Neuronal stem cell (in vitro differentiated cells): Measurements from ENCODE around the gene CIRBP.

Experiments used
- DNase-seq: peaks from one replicate; pipeline ENCODE4 v3.0.0-alpha.2; 2013; ENCODE audit warnings: low spot score
- H2AFZ ChIP-seq: one replicate; pipeline ENCODE4 v1.6.1; 2013; ENCODE audit warnings: mild to moderate bottlenecking, low read length, inconsistent platforms
- H2AK5ac ChIP-seq: 2 replicates; pipeline ENCODE4 v1.6.1; 2013; ENCODE audit warnings: low read depth, mild to moderate bottlenecking, inconsistent platforms, low read length, moderate library complexity, mixed read lengths
- H2BK120ac ChIP-seq: 2 replicates; pipeline ENCODE4 v1.6.1; 2013; ENCODE audit warnings: low read depth, mild to moderate bottlenecking, inconsistent platforms, low read length, moderate library complexity, mixed read lengths
- H2BK12ac ChIP-seq: one replicate; pipeline ENCODE4 v1.6.1; 2013; ENCODE audit warnings: low read length, inconsistent platforms
- H2BK15ac ChIP-seq: 2 replicates; pipeline ENCODE4 v1.6.1; 2013; ENCODE audit warnings: mild to moderate bottlenecking, low read length, inconsistent platforms, mixed read lengths
- H2BK5ac ChIP-seq: one replicate; pipeline ENCODE4 v1.6.1; 2013; ENCODE audit warnings: inconsistent platforms, mild to moderate bottlenecking, low read length, moderate library complexity
- H3K14ac ChIP-seq: one replicate; pipeline ENCODE4 v1.6.1; 2013; ENCODE audit warnings: low read length, inconsistent platforms
- H3K18ac ChIP-seq: 2 replicates; pipeline ENCODE4 v1.6.1; 2013; ENCODE audit warnings: low read length, inconsistent platforms
- H3K23ac ChIP-seq: 2 replicates; pipeline ENCODE4 v1.6.1; 2013; ENCODE audit warnings: low read depth, mild to moderate bottlenecking, mixed read lengths, low read length, inconsistent platforms; ENCODE audit not compliant: poor library complexity
- H3K27ac ChIP-seq: replicated peaks from 3 replicates; pipeline ENCODE4 v1.5.1; 2013; ENCODE audit warnings: low read length, inconsistent platforms
- H3K27me3 ChIP-seq, 3 experiments: 2 replicates each; pipeline ENCODE4 v1.6.1; 2013; ENCODE audit warnings: low read length in 3 of 3, mild to moderate bottlenecking in 2 of 3, inconsistent platforms in 1 of 3, low read depth in 1 of 3, mixed read lengths in 1 of 3, moderate library complexity in 1 of 3; ENCODE audit not compliant: control insufficient read depth in 3 of 3, insufficient read depth in 3 of 3
- H3K36me3 ChIP-seq, 2 donors: replicated peaks in 1 of 2; 2 replicates each; pipeline ENCODE4 v1.6.1; 2013; ENCODE audit warnings: low read length in 2 of 2; ENCODE audit not compliant: control insufficient read depth in 2 of 2, insufficient read depth in 2 of 2
- H3K4ac ChIP-seq: 2 replicates; pipeline ENCODE4 v1.6.1; 2013; ENCODE audit warnings: inconsistent platforms, mild to moderate bottlenecking, low read length, moderate library complexity
- H3K4me1 ChIP-seq, 2 donors: 1 replicate in 1 of 2; 2 replicates in 1 of 2; pipeline ENCODE4 v1.6.1; 2013; ENCODE audit warnings: low read length in 2 of 2, low read depth in 1 of 2; ENCODE audit not compliant: control insufficient read depth in 2 of 2, insufficient read depth in 1 of 2
- H3K4me2 ChIP-seq: one replicate; pipeline ENCODE4 v1.6.1; 2013; ENCODE audit warnings: mild to moderate bottlenecking, low read length, inconsistent platforms; ENCODE audit not compliant: insufficient read depth, poor library complexity, severe bottlenecking
- H3K4me3 ChIP-seq, 2 donors: 2 replicates each; pipeline ENCODE4 v1.5.1; 2013; ENCODE audit warnings: low read length in 2 of 2, mild to moderate bottlenecking in 2 of 2, inconsistent platforms in 1 of 2, moderate library complexity in 1 of 2
- H3K79me1 ChIP-seq: one replicate; pipeline ENCODE4 v1.6.1; 2013; ENCODE audit warnings: low read depth, mild to moderate bottlenecking, inconsistent platforms, low read length, moderate library complexity
- H3K9ac ChIP-seq: one replicate; pipeline ENCODE4 v1.6.1; 2013; ENCODE audit warnings: mild to moderate bottlenecking, low read depth, low read length, inconsistent platforms; ENCODE audit not compliant: poor library complexity
- H3K9me3 ChIP-seq, 2 donors: replicated peaks in 1 of 2; 2 replicates each; pipeline versions ENCODE3 to v1.6.1; 2013; ENCODE audit warnings: low read length in 2 of 2, mild to moderate bottlenecking in 2 of 2, inconsistent platforms in 1 of 2, low read depth in 1 of 2, mixed read lengths in 1 of 2, moderate library complexity in 1 of 2; ENCODE audit not compliant: control insufficient read depth in 2 of 2, insufficient read depth in 1 of 2
- H4K8ac ChIP-seq: one replicate; pipeline ENCODE4 v1.6.1; 2013; ENCODE audit warnings: low read depth, mild to moderate bottlenecking, inconsistent platforms, low read length, moderate library complexity
- H4K91ac ChIP-seq: one replicate; pipeline ENCODE4 v1.6.1; 2013; ENCODE audit warnings: low read length, low read depth, mild to moderate bottlenecking, inconsistent platforms; ENCODE audit not compliant: poor library complexity
- WGBS, 2 donors: extraction: QIAGEN DNeasy Blood & Tissue Kit; methylation state at CpG; one replicate each; pipeline ENCODE4 v1.1.7; 2013; ENCODE audit warnings: missing lambda C conversion rate in 2 of 2, mixed read lengths in 1 of 2; ENCODE audit not compliant: insufficient read length in 2 of 2, insufficient replicate concordance in 1 of 2; ENCODE audit errors: extremely low coverage in 2 of 2; 5-methylcytosine and 5-hydroxymethylcytosine counted together

Gene CIRBP

GRCh38 chr19:1288833-1289685 is 19.9 kb downstream of the CIRBP start:
- no CpG with 5 or more reads among the region's 41 CpGs for WGBS, 2 donors

DNA sequence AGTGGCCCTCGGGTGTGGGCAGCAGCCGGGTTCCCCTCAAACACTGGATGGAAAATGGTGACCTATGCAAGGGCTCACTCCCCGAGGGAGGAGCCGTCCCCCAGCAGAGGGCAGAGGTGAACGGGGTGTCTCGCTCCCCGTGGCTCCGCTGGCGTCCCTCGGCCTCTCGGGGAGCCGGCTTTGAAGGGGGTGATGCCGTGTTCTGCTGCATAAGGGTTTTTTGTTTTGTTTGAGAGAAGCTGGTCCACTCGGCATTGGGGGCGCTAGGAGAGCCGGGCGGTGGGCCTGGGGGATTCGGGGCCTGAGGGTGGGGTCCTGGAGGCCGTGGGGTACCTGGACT is 20.5 kb downstream of the CIRBP start:
- Histone ChIP-seq H3K14ac (no peak overlapping the region), H3K79me1 (peaks cover 33% of the 10 kb centered on the region), H3K23ac (no peak overlapping the region), H3K9me3 (no peaks in the 10 kb centered on the region), H2BK5ac (peak overlapping the region; percentile 53), H3K4me3 (no peak overlapping the region), H3K4me2 (no peak overlapping the region), H3K4me1 (peaks cover 12 to 17% of the 10 kb centered on the region in 2 donors), H3K27me3 (peaks cover 0 to 8% (median 4%) of the 10 kb centered on the region in 3 experiments), H2BK12ac (no peak overlapping the region), H3K18ac (no peak overlapping the region), H3K36me3 (no peaks in the 10 kb centered on the region), H3K4ac (no peak overlapping the region), H2BK120ac (no peak overlapping the region), H3K27ac (no peak overlapping the region), H4K91ac (no peak overlapping the region), H3K9ac (no peak overlapping the region), H2BK15ac (no peak overlapping the region), H2AK5ac (peak overlapping the region; percentile 70), H4K8ac (no peak overlapping the region), H2AFZ (no peak overlapping the region)
- DNase-seq = no peak
- no CpG with 5 or more reads among the region's 19 CpGs for WGBS, 2 donors

More at GRCh38 chr19:1288833-1289685, 19.9 kb downstream of the CIRBP start:
- no peak for DNase-seq
- peak overlapping the region; percentile 64 for H3K18ac ChIP-seq
- H3K27me3 ChIP-seq = peaks cover 0 to 11% (median 4%) of the 10 kb centered on the region in 3 experiments
- H3K4me3 ChIP-seq = peak overlapping the region in 1 of 2 donors; percentile 66
- no peaks in the 10 kb centered on the region for H3K36me3 ChIP-seq
- H2BK15ac ChIP-seq = no peak overlapping the region
- H2AK5ac ChIP-seq = peak overlapping the region; percentile 70
- no peak overlapping the region for H3K27ac ChIP-seq
- no peak overlapping the region for H2AFZ ChIP-seq
- peak overlapping the region; percentile 94 for H3K14ac ChIP-seq
- peak overlapping the region; percentile 68 for H3K23ac ChIP-seq
- peak overlapping the region; percentile 53 for H2BK5ac ChIP-seq
- peaks cover 33% of the 10 kb centered on the region for H3K79me1 ChIP-seq
- no peak overlapping the region for H3K4me2 ChIP-seq
- H2BK120ac ChIP-seq = no peak overlapping the region
- H3K4ac ChIP-seq = peak overlapping the region; percentile 76
- H2BK12ac ChIP-seq = peak overlapping the region; percentile 33
- H3K9ac ChIP-seq = peak overlapping the region; percentile 72
- no peak overlapping the region for H4K8ac ChIP-seq
- no peak overlapping the region for H4K91ac ChIP-seq
- no peaks in the 10 kb centered on the region for H3K9me3 ChIP-seq
- peaks cover 12 to 21% of the 10 kb centered on the region in 2 donors for H3K4me1 ChIP-seq

- no CpG with 5 or more reads among the region's 24 CpGs for WGBS, 2 donors
Observed at GRCh38 chr19:1290196-1290702, 21.1 kb downstream of the CIRBP start.

More at GRCh38 chr19:1290196-1290702, 21.1 kb downstream of the CIRBP start:
- peak overlapping the region; percentile 86 for H2AK5ac ChIP-seq
- peak overlapping the region; percentile 9 for H3K9ac ChIP-seq
- no peak overlapping the region for H4K8ac ChIP-seq
- H2BK15ac ChIP-seq = peak overlapping the region; percentile 2
- no peak for DNase-seq
- peak overlapping the region; percentile 83 for H3K18ac ChIP-seq
- peaks cover 35% of the 10 kb centered on the region for H3K79me1 ChIP-seq
- H2BK5ac ChIP-seq = peak overlapping the region; percentile 53
- no peak overlapping the region for H3K4me2 ChIP-seq
- no peak overlapping the region for H3K27ac ChIP-seq
- H3K4me3 ChIP-seq = no peak overlapping the region
- no peak overlapping the region for H2AFZ ChIP-seq
- no peak overlapping the region for H2BK12ac ChIP-seq
- H3K27me3 ChIP-seq = peaks cover 0 to 8% (median 2%) of the 10 kb centered on the region in 3 experiments
- no peaks in the 10 kb centered on the region for H3K9me3 ChIP-seq
- no peaks in the 10 kb centered on the region for H3K36me3 ChIP-seq
- peaks cover 12 to 16% of the 10 kb centered on the region in 2 donors for H3K4me1 ChIP-seq
- no peak overlapping the region for H3K4ac ChIP-seq
- H2BK120ac ChIP-seq = no peak overlapping the region
- no peak overlapping the region for H3K14ac ChIP-seq
- H3K23ac ChIP-seq = peak overlapping the region; percentile 43
- peak overlapping the region; percentile 34 for H4K91ac ChIP-seq
